Mesothelial cell of epicardium (in vitro differentiated cells): ENCODE results near the gene NBPF9. TPM values are rescaled to one million over a fixed set of nuclear protein-coding genes. Genes with fewer than 3 reads are reported as not detected.
"Not testable (repeated sequence)": the region's sequence is repeated elsewhere in the genome, so short reads cannot be mapped to it uniquely, and the experiment has no call there.

Experiments
- DNase-seq, 2 experiments: peaks; one replicate each; pipeline ENCODE4 v3.0.0; 2021; ENCODE audit warnings: low spot score in 2 of 2; ENCODE audit not compliant: unreplicated experiment in 2 of 2
- H3K27ac Mint-ChIP-seq: 2 replicates; pipeline ENCODE4 v1.8.0; 2021; ENCODE audit warnings: mixed read lengths
- H3K27me3 Mint-ChIP-seq: 2 replicates; pipeline ENCODE4 v1.8.0; 2021; ENCODE audit warnings: low read depth, mixed read lengths
- H3K36me3 Mint-ChIP-seq: 2 replicates; pipeline ENCODE4 v1.8.0; 2021; ENCODE audit warnings: mixed read lengths
- H3K4me1 Mint-ChIP-seq: 2 replicates; pipeline ENCODE4 v1.8.0; 2021; ENCODE audit warnings: mixed read lengths
- H3K4me3 Mint-ChIP-seq: 2 replicates; pipeline ENCODE4 v1.8.0; 2021; ENCODE audit warnings: mild to moderate bottlenecking, moderate library complexity, mixed read lengths
- H3K9me3 Mint-ChIP-seq: 2 replicates; pipeline ENCODE4 v1.8.0; 2021; ENCODE audit warnings: mixed read lengths
- total RNA-seq: library from RNA; stranded (reverse); gene quantifications from 3 replicates; pipeline ENCODE4 v1.2.1, GENCODE V29; 2021

The NBPF9 gene
- total RNA-seq, 1 donor from 2014 or later, result 45.6 TPM

- H3K36me3 Mint-ChIP-seq, result peaks cover 19% of the 10 kb centered on the region
- H3K27ac Mint-ChIP-seq, H3K4me3 Mint-ChIP-seq, H3K9me3 Mint-ChIP-seq, H3K4me1 Mint-ChIP-seq, DNase-seq, H3K27me3 Mint-ChIP-seq: not testable (repeated sequence)
Measured at GRCh38 chr1:149064611-149065010, 38.7 kb downstream of the NBPF9 start.

- not testable (repeated sequence) for DNase-seq, H3K9me3 Mint-ChIP-seq, H3K4me1 Mint-ChIP-seq, H3K4me3 Mint-ChIP-seq, H3K27me3 Mint-ChIP-seq, H3K36me3 Mint-ChIP-seq, H3K27ac Mint-ChIP-seq
Measured at GRCh38 chr1:149043056-149043455, 60.3 kb downstream of the NBPF9 start.

GRCh38 chr1:149033916-149034315 lies 69.4 kb downstream of the NBPF9 start:
- not testable (repeated sequence) for H3K27ac Mint-ChIP-seq, DNase-seq, H3K4me3 Mint-ChIP-seq, H3K9me3 Mint-ChIP-seq, H3K36me3 Mint-ChIP-seq, H3K4me1 Mint-ChIP-seq, H3K27me3 Mint-ChIP-seq

- H3K36me3 Mint-ChIP-seq, H3K9me3 Mint-ChIP-seq, H3K27ac Mint-ChIP-seq, H3K4me3 Mint-ChIP-seq, DNase-seq, H3K27me3 Mint-ChIP-seq, H3K4me1 Mint-ChIP-seq: not testable (repeated sequence)
Measured at GRCh38 chr1:149024327-149024726, 79.0 kb downstream of the NBPF9 start.

GRCh38 chr1:149018577-149018976 lies 84.8 kb downstream of the NBPF9 start:
- H3K27ac Mint-ChIP-seq, H3K27me3 Mint-ChIP-seq: not testable (repeated sequence)

GRCh38 chr1:149016626-149017025 lies 86.7 kb downstream of the NBPF9 start:
- H3K9me3 Mint-ChIP-seq, H3K36me3 Mint-ChIP-seq, DNase-seq, H3K27me3 Mint-ChIP-seq, H3K4me3 Mint-ChIP-seq, H3K27ac Mint-ChIP-seq, H3K4me1 Mint-ChIP-seq: not testable (repeated sequence)

More at GRCh38 chr1:149018577-149018976, 84.8 kb downstream of the NBPF9 start:
- H3K9me3 Mint-ChIP-seq, H3K4me3 Mint-ChIP-seq, H3K36me3 Mint-ChIP-seq, H3K4me1 Mint-ChIP-seq, DNase-seq: not testable (repeated sequence)

GRCh38 chr1:149015522-149015921 lies 87.8 kb downstream of the NBPF9 start:
- DNase-seq, H3K4me3 Mint-ChIP-seq, H3K4me1 Mint-ChIP-seq, H3K27ac Mint-ChIP-seq, H3K9me3 Mint-ChIP-seq, H3K36me3 Mint-ChIP-seq, H3K27me3 Mint-ChIP-seq: not testable (repeated sequence)

- not testable (repeated sequence) for H3K4me1 Mint-ChIP-seq, H3K27me3 Mint-ChIP-seq, H3K9me3 Mint-ChIP-seq, DNase-seq, H3K4me3 Mint-ChIP-seq, H3K36me3 Mint-ChIP-seq, H3K27ac Mint-ChIP-seq
Measured at GRCh38 chr1:149013513-149013912, 89.8 kb downstream of the NBPF9 start.

GRCh38 chr1:149012599-149012998 lies 90.8 kb downstream of the NBPF9 start:
- H3K9me3 Mint-ChIP-seq, H3K36me3 Mint-ChIP-seq, H3K4me1 Mint-ChIP-seq, H3K27ac Mint-ChIP-seq, DNase-seq, H3K27me3 Mint-ChIP-seq, H3K4me3 Mint-ChIP-seq: not testable (repeated sequence)

- H3K27me3 Mint-ChIP-seq, DNase-seq, H3K27ac Mint-ChIP-seq, H3K4me1 Mint-ChIP-seq, H3K36me3 Mint-ChIP-seq, H3K9me3 Mint-ChIP-seq, H3K4me3 Mint-ChIP-seq: not testable (repeated sequence)
Measured at GRCh38 chr1:149009761-149010160, 93.6 kb downstream of the NBPF9 start.

GRCh38 chr1:149008769-149009168 lies 94.6 kb downstream of the NBPF9 start:
- not testable (repeated sequence) for H3K4me1 Mint-ChIP-seq, H3K4me3 Mint-ChIP-seq, H3K9me3 Mint-ChIP-seq, DNase-seq, H3K27me3 Mint-ChIP-seq, H3K27ac Mint-ChIP-seq, H3K36me3 Mint-ChIP-seq

GRCh38 chr1:149008326-149008725 lies 95.0 kb downstream of the NBPF9 start:
- H3K9me3 Mint-ChIP-seq, DNase-seq, H3K4me1 Mint-ChIP-seq, H3K27me3 Mint-ChIP-seq, H3K27ac Mint-ChIP-seq, H3K4me3 Mint-ChIP-seq, H3K36me3 Mint-ChIP-seq: not testable (repeated sequence)
